ENCODE results near the gene C1orf105.
"Not testable (repeated sequence)": the region's sequence is repeated elsewhere in the genome, so short reads cannot be mapped to it uniquely, and the experiment has no call there.

C1orf105 gene

DNA sequence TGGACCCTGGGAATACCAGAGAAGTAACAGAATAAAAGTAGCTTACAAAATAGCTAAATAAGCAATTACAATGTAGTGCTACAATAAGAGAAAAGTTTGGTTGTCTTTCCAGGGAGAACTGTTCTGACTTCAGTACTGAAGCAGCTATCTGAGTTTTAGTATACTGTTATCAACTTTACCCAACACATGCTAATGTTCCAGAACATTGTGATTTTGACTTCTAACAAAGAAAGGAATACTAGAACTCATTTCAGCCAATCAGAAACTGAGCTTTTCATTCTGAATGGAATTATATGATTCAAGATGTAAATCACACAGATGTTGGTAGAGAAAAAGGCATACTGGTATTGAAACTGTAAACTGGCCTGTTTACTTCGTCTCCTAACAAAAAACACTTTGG, at the start of gene C1orf105:
TSS of gene C1orf105 (plus strand) at position 301 of the 400 bp plus-strand sequence. CDS start 201 bp downstream, outside the sequence.
- DNase-seq (ENCODE audit: low read depth), result no peak
- no peak for TF ChIP-seq CTCF (conservative IDR thresholded peaks at IDR 0.05; ENCODE audit: low read depth, low read length)
- H3K4me3 ChIP-seq (ENCODE audit: low read depth, low read length), result no peak within 1 kb of the TSS

- not testable (repeated sequence) for DNase-seq (ENCODE audit: low read depth); H3K4me3 ChIP-seq (ENCODE audit: low read depth, low read length)
These were observed 48.8 kb upstream of the C1orf105 start for GRCh38 chr1:172371646-172372045.

GRCh38 chr1:172373864-172374263, 46.6 kb upstream of the C1orf105 start:
- no peak overlapping the region for H3K4me3 ChIP-seq (ENCODE audit: low read depth, low read length)
- TF ChIP-seq CTCF (conservative IDR thresholded peaks at IDR 0.05; ENCODE audit: low read depth, low read length), result no peak

GRCh38 chr1:172375211-172375631, 45.3 kb upstream of the C1orf105 start:
- no peak for DNase-seq (ENCODE audit: low read depth)
- no peak for TF ChIP-seq CTCF (conservative IDR thresholded peaks at IDR 0.05; ENCODE audit: low read depth, low read length)

More at GRCh38 chr1:172373864-172374263, 46.6 kb upstream of the C1orf105 start:
- peak; percentile 69 for DNase-seq (ENCODE audit: low read depth)

GRCh38 chr1:172376431-172376830, 44.1 kb upstream of the C1orf105 start:
- no peak overlapping the region for H3K4me3 ChIP-seq (ENCODE audit: low read depth, low read length)
- DNase-seq (ENCODE audit: low read depth), result no peak
- no peak for TF ChIP-seq CTCF (conservative IDR thresholded peaks at IDR 0.05; ENCODE audit: low read depth, low read length)

More at GRCh38 chr1:172375211-172375631, 45.3 kb upstream of the C1orf105 start:
- no peak overlapping the region for H3K4me3 ChIP-seq (ENCODE audit: low read depth, low read length)

DNA sequence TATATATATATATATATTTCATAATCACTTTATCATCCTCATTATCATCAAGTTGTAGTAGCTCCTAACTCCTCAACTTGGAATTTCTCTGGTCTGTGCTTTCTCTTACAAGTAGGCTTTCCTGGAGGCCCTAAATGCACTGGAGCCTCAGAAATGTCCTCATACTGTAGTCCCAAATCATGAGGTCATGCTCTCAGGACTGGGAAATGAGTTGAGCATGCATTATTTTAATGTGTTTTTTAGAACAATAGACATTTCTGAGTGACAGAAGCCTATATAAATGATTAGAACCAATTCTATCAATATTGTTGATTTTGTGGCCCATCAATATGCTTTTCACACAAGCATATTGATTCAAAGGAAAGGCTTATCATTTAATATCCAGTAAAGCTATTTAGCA, 42.9 kb upstream of the C1orf105 start:
- no peak for DNase-seq (ENCODE audit: low read depth)
- TF ChIP-seq CTCF (conservative IDR thresholded peaks at IDR 0.05; ENCODE audit: low read depth, low read length), result no peak
- H3K4me3 ChIP-seq (ENCODE audit: low read depth, low read length), result no peak overlapping the region

DNA sequence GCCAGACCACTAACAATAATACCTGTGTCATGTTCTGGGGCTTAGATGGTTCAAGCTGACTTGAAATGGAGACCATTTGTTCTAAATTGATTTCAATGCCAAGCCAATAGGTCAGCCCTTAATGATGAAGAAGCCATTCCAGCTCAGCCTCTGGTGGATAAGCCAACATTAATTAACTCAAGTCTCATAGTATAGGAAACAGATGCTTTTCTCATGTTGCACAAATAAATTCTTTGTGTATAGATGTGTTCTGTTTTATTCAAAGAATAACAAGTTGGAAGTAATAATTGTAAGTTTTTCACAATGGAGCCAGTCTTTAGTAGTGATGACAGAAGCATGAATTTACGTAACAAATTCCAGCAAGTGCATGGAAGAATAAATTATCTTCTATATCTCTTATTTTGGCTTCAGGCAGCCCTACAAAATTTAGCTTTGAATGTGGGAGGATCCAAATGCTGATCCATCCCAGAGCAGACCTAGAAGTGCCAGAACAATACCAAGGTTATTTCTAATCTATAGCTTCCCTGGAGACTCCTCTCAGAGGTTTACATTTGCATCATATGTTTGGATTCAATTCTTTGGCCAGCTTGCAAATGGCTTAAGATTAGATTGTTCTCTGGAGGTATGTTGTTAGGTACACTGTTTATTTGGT, 42.2 kb upstream of the C1orf105 start:
- no peak for TF ChIP-seq CTCF (conservative IDR thresholded peaks at IDR 0.05; ENCODE audit: low read depth, low read length)
- DNase-seq (ENCODE audit: low read depth), result no peak
- no peak overlapping the region for H3K4me3 ChIP-seq (ENCODE audit: low read depth, low read length)

Data from choroid plexus epithelial cell (primary cell).